GM21619 (cell line): ENCODE measurements around the gene ARID1A.
"Not testable (repeated sequence)": the region's sequence is repeated elsewhere in the genome, so short reads cannot be mapped to it uniquely, and the experiment has no call there.

Experiments
- ATAC-seq: cut with Tn5 transposase; IDR thresholded peaks from one replicate; pipeline ENCODE4 v1.9.1; 2021; ENCODE audit not compliant: unreplicated experiment

ARID1A gene

GRCh38 chr1:26695356-26696118 lies at the start of gene ARID1A:
Gene ARID1A, plus strand, starts transcription at chr1:26696015. Its CDS starts 389 bp downstream, at chr1:26696404.
- ATAC-seq = peak; percentile 38

GRCh38 chr1:26664802-26665201 lies 31.0 kb upstream of the ARID1A start:
- ATAC-seq = no peak

- no peak for ATAC-seq
Measured at GRCh38 chr1:26666855-26667254, 29.0 kb upstream of the ARID1A start.

GRCh38 chr1:26668106-26668786 lies 27.6 kb upstream of the ARID1A start:
- not testable (repeated sequence) for ATAC-seq

GRCh38 chr1:26677306-26678115 lies 18.3 kb upstream of the ARID1A start:
- peak; percentile 86 for ATAC-seq

GRCh38 chr1:26684763-26685508 lies 10.9 kb upstream of the ARID1A start:
- no peak for ATAC-seq

GRCh38 chr1:26686795-26687194 lies 9.0 kb upstream of the ARID1A start:
- no peak for ATAC-seq

- no peak for ATAC-seq
Measured at GRCh38 chr1:26689504-26689903, 6.3 kb upstream of the ARID1A start.

GRCh38 chr1:26690157-26690556 lies 5.7 kb upstream of the ARID1A start:
- no peak for ATAC-seq

GRCh38 chr1:26690576-26691031 lies 5.2 kb upstream of the ARID1A start:
- ATAC-seq = no peak

GRCh38 chr1:26692211-26692792 lies 3.5 kb upstream of the ARID1A start:
- no peak for ATAC-seq

GRCh38 chr1:26692793-26693490 lies 2.9 kb upstream of the ARID1A start:
- ATAC-seq = peak; percentile 34

GRCh38 chr1:26693599-26694572 lies 1.9 kb upstream of the ARID1A start:
- ATAC-seq = no peak

- no peak for ATAC-seq
Measured at GRCh38 chr1:26694638-26695355, 1.0 kb upstream of the ARID1A start.

GRCh38 chr1:26696119-26696653 lies 371 bp downstream of the ARID1A start:
- no peak for ATAC-seq

- ATAC-seq = no peak
Measured at GRCh38 chr1:26696654-26697430, 1.0 kb downstream of the ARID1A start.

- ATAC-seq = no peak
Measured at GRCh38 chr1:26697431-26697977, 1.7 kb downstream of the ARID1A start.
